GM18519 (cell line): Measurements from ENCODE around the gene CAMSAP2.

Experiments
- ATAC-seq: cut with Tn5 transposase; IDR thresholded peaks from one replicate; pipeline ENCODE4 v1.9.1; 2021; ENCODE audit warnings: mild to moderate bottlenecking, moderate library complexity; ENCODE audit not compliant: unreplicated experiment, low FRiP score

Gene CAMSAP2, protein sequence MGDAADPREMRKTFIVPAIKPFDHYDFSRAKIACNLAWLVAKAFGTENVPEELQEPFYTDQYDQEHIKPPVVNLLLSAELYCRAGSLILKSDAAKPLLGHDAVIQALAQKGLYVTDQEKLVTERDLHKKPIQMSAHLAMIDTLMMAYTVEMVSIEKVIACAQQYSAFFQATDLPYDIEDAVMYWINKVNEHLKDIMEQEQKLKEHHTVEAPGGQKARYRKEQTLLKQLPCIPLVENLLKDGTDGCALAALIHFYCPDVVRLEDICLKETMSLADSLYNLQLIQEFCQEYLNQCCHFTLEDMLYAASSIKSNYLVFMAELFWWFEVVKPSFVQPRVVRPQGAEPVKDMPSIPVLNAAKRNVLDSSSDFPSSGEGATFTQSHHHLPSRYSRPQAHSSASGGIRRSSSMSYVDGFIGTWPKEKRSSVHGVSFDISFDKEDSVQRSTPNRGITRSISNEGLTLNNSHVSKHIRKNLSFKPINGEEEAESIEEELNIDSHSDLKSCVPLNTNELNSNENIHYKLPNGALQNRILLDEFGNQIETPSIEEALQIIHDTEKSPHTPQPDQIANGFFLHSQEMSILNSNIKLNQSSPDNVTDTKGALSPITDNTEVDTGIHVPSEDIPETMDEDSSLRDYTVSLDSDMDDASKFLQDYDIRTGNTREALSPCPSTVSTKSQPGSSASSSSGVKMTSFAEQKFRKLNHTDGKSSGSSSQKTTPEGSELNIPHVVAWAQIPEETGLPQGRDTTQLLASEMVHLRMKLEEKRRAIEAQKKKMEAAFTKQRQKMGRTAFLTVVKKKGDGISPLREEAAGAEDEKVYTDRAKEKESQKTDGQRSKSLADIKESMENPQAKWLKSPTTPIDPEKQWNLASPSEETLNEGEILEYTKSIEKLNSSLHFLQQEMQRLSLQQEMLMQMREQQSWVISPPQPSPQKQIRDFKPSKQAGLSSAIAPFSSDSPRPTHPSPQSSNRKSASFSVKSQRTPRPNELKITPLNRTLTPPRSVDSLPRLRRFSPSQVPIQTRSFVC (N-terminal part only)

DNA sequence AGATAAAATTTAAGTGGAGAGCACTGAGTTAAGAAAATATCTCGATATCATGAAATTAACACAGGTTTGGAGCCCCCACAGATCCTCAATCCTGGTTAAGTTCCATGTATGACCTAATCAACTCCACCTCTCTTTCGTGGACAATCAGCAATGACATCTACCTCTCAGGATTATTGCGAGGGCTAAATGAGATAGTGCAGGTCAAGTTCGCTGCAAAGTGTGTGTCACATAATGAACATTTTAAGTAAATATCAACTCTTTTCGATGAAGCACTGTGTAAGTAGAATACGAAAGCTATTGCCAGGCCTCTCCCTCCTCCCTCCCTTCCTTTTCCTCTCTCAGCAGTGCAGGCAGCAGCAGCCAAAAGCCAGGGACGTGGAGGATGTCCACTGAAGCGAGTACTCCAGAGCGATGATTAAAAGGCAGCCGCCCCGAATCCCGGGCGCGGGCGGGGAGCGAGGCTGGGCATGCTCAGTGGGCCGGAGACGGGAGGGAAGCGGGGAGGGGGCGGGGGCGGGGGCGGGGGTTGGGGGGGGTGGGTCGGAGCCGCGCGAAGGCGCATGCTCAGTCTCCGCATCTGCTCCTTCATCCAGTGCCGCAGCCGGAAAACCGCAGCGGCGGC is at the start of gene CAMSAP2:
CAMSAP2 (plus strand) TSS at position 567 of the 622 bp plus-strand sequence. CDS start 935 bp downstream, outside the sequence.
- no peak for ATAC-seq

- ATAC-seq, result no peak
Measured at GRCh38 chr1:200692316-200692715, 46.4 kb upstream of the CAMSAP2 start.

DNA sequence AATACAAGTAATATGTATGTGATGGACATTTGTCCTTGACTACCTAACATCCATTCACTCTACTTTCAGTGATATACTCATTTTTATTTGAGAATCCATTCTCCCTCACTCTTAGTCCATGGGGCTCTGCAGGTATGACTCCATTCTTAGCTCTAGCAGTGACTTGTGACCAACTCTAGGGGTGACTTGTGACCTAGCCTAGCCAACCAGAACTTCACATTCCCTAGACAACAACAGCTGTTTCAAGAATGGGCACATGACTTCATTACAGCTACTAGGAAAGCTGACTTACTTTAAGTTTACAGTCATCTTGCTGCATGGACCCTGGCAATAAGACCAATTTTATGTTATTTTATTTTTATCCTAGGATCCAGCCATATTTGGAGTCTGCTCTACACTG is 45.4 kb upstream of the CAMSAP2 start:
- no peak for ATAC-seq

- ATAC-seq, result no peak
Measured at GRCh38 chr1:200694738-200695137, 44.0 kb upstream of the CAMSAP2 start.

- no peak for ATAC-seq
Measured at GRCh38 chr1:200699871-200700270, 38.8 kb upstream of the CAMSAP2 start.

DNA sequence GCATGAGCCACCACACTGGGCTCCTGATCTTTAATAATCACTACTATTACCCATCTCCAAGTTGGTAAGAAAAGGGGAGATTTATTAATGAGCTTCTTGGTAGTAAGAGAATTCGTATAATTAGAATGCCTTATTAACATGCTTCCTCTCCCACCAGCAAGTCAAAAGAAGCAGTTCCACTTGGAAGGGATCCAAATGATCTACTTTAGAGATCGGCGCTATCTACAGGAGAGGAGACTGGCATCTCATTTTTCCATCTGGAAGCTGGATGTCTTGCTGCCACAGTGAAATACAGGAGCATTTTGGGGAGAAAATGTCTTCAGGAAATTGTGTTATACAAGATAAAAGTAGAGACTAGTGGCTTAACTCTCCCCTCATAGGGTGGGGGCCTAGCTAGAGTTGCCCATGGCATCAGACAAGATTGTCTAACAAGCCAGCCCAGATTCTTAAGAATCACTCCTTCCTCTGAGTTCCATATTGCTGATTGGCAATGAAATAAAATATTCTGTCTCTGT is 33.6 kb upstream of the CAMSAP2 start:
- no peak for ATAC-seq

GRCh38 chr1:200706111-200706814 is 32.4 kb upstream of the CAMSAP2 start:
- ATAC-seq, result no peak

DNA sequence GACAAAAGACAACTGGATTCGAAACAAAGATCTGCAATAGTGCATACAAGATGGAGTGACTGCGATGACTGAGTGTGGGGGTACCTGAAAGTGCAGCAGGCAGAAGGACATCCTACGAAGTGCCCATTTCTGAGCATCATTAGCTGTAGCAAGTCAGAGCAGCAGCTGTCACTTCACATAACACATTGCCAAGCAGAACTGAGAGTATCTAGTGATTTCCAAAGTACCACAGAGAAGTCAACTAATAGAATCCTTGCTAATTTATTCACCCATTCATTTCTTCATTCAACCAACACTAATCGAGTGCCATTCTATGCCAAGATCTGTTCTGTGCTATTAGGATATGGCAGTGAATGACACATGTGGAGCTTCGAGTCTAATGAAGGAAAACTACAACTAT is 31.6 kb upstream of the CAMSAP2 start:
- ATAC-seq, result no peak

DNA sequence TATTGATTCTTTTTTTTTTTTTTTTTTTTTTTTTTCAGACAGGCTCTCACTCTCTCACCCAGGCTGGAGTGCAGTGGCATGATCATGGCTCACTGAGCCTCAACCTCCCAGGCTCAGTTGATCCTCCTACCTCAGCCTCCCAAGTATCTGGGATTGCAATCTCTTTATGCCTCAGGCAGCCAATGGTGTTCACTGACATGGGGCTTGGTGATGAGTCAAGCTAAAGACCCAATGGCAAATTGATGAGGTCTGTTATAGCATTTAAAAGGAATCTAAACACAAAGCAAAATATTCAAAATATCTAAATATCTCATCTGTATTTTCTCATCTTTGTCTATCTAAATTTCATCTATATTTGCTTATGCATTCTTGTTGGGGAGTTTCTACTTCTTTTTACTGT is 30.5 kb upstream of the CAMSAP2 start:
- no peak for ATAC-seq

DNA sequence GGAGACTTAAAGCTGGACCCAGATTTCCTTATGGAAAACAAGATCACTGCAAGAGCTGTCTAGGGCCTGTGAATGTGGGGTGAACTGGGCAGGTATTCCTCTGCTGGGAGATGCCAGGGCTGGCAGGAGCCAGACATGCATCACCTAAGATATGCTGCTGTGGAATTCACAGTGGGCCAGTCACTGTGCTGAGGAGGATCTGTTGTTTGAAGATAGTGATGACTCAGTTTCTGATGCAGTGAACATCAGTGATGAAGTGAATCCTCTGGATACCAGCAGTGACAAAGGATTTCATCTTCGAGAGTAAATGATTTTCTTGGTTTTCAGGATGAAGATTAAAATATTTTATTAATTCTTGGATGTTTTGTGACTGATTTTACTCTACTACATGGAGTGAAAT is 29.9 kb upstream of the CAMSAP2 start:
- ATAC-seq, result no peak

GRCh38 chr1:200710166-200710565 is 28.5 kb upstream of the CAMSAP2 start:
- ATAC-seq, result no peak

GRCh38 chr1:200714504-200715187 is 24.0 kb upstream of the CAMSAP2 start:
- no peak for ATAC-seq

- no peak for ATAC-seq
Measured at GRCh38 chr1:200720199-200720598, 18.5 kb upstream of the CAMSAP2 start.

DNA sequence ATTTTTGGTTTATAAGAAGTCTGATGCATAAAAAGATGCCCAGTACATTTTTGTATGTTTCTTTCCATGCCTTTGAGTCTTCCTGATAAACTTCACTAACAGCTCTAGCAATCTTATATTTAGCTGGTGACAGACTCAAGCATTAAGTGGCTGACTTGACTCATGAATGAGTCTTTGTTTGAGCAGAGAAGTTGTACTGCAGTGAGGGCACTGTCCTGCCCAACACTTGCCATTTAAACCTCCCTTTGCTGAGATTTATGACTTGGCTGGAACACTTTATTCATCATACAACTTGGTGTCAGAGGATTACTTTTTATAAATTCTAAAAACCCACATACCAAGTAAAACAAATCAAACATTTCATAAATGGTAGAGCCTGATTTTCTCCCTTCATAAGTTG is 14.6 kb upstream of the CAMSAP2 start:
- no peak for ATAC-seq

- ATAC-seq, result no peak
Measured at GRCh38 chr1:200727257-200727656, 11.4 kb upstream of the CAMSAP2 start.

DNA sequence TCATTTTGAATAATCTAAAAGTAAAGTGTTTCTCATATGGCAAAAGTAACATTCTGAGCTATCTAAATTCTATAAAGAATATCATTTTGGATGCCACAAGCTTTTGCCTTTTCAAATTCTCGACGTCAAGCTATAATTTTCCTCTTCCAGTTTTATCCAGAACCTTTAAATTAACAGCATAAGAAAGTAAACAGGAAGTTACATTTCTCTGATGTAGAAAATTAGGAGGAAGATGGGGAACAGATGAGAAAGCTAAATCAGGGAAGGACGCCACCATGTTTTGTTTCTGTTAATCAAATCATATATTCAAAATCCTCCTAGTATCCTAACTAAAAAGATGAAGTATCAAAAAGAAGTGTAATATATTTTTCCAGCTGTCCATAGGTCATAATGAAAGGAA is 8.8 kb upstream of the CAMSAP2 start:
- ATAC-seq, result no peak

- ATAC-seq, result no peak
Measured at GRCh38 chr1:200731654-200732332, 6.9 kb upstream of the CAMSAP2 start.

- no peak for ATAC-seq
Measured at GRCh38 chr1:200732438-200732837, 6.3 kb upstream of the CAMSAP2 start.

- ATAC-seq, result no peak
Measured at GRCh38 chr1:200733907-200734306, 4.8 kb upstream of the CAMSAP2 start.
